GM12801 (cell line): Measurements from ENCODE around the gene DPP3.

Source experiments
- TF ChIP-seq, protein P1 (sequence below): IDR thresholded peaks from one replicate; pipeline ENCODE4 v1.5.1; 2011; ENCODE audit warnings: control low read depth; ENCODE audit not compliant: insufficient read length; ENCODE audit errors: extremely low read depth

The DPP3 gene

DNA sequence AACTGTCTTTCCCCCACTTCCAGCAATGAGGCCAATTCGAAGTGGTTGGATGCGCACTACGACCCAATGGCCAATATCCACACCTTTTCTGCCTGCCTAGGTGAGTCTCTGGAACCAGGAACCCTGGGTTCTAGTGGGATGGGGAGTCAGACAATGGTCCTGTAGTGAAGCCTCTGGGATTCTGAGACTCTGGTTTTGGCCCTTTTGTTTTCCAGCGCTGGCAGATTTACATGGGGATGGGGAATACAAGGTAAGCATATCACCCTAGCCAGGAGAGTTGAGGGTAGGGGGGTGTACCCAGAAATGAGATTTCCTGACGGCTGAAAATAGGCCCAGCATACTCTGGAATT, 30.7 kb downstream of the DPP3 start:
- TF ChIP-seq, protein P1, sequence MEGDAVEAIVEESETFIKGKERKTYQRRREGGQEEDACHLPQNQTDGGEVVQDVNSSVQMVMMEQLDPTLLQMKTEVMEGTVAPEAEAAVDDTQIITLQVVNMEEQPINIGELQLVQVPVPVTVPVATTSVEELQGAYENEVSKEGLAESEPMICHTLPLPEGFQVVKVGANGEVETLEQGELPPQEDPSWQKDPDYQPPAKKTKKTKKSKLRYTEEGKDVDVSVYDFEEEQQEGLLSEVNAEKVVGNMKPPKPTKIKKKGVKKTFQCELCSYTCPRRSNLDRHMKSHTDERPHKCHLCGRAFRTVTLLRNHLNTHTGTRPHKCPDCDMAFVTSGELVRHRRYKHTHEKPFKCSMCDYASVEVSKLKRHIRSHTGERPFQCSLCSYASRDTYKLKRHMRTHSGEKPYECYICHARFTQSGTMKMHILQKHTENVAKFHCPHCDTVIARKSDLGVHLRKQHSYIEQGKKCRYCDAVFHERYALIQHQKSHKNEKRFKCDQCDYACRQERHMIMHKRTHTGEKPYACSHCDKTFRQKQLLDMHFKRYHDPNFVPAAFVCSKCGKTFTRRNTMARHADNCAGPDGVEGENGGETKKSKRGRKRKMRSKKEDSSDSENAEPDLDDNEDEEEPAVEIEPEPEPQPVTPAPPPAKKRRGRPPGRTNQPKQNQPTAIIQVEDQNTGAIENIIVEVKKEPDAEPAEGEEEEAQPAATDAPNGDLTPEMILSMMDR = no peak

DNA sequence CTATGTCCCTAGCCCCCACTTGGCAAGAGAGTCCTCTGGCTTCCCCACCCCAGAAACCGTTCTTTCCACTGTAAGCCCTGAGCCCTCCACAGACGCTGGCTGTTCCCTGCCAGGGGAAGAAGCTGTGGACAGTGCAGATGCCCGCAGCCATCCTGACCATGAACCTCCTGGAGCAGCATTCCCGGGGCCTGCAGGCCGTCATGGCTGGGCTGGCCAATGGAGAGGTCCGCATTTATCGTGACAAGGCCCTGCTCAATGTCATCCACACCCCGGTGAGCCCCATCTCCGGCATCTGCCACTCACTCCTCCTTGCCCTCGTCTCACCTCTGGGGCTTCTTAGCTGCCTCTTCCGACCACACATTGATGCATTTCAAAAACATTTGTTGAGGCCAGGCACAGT, 43.4 kb downstream of the DPP3 start:
- TF ChIP-seq, protein P1 = no peak

DNA sequence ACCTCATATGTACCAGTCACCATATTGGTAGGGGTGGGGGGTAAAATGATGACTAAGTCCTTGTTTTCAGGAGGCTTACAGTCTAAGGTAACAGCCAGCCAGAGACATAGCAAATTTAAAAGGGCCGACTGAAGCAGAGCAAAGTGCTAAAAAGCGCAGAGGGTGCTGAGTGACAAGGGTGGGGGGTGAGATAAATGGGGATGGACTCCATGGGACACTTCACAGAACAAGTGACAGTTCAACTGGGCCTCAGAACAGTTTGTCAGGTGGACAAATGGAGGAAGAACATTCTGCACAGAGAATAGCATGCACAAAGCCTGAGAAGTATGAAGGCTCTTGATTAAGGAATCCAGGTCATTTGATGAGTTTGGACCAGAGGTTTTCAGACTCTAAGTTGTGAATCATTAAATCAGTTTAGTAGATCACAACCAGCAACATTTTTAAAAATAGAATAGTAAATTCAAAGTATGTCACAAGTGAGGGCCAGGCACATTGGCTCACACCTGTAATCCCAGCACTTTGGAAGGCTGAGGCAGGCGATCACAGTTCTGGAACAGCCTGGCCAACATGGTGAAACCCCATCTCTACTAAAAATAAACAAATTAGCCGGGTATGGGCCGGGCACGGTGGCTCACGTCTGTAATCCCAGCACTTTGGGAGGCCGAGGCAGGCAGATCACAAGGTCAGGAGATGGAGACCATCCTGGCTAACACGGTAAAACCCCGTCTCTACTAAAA, 44.2 kb downstream of the DPP3 start:
- TF ChIP-seq, protein P1 = no peak

DNA sequence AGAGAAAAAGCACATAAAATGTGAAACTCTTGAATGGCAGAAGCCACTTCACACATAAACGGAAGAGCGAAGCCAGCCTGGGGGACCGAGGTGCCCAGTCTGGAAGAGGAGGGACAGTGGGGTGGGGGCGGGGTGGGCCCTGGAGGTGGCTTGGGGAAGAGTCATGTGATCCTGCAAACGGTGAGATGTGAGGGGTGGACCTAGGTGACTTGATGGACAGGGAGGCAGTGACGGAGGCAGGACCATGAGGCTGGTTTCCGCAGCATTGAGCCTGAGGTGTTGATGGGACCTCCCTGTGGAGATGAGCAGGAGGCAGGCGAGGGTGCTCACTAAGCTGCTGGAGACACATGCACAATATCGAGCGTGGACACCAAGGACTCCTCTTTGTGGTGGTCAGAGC, 48.8 kb downstream of the DPP3 start:
- TF ChIP-seq, protein P1 = no peak

DNA sequence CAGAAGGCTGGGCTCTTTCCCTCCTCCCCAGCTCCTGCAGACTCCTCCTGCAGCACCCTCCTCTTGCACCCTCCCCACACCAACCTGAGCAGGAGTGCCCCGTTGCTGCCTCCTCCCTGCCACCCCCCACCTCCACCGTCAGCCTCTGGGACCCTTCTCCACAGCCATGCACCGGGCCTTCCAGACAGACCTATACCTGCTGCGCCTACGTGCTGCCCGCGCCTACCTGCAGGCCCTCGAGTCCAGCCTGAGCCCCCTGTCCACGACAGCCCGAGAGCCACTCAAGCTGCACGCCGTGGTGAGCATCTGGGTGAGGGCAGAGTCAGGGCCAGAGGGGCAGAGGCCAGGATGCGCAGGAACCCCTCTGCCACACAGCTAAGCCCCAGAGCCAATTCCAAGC, 49.4 kb downstream of the DPP3 start:
- TF ChIP-seq, protein P1 = no peak

DNA sequence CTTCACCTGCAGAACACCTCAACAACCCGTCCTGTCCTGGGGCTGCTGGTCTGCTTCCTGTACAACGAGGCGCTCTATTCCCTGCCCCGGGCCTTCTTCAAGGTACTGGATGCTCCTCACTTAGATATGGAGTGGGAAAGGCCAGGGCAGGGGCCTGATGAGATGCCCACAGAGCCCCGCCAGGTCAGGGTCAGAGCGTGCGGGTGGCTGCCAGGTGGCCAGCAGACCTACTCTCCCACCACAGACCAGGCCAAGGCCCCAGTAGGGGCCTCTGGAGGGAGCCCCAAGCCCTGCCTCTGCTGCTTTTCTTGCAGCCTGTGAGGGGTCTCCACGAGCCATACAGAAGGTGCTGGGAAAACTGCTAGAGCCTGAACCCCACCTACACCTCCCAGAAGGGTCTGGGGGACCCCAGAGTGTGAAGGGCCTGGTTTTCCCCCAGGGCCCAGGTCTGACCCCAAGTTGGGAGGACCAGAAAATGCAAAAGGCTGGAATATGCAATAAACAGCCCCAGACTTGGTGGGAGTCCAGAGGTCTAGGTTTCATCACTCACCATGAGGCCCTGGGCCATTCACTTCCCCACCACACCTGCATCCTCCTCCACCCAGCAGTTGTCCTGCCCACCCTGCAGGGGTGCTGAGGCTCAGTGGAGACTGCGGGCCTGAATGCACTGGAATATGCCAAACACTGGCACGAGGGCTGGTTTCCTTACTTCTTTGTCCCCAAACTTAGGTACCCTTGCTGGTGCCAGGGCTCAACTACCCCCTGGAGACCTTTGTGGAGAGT, 50.9 kb downstream of the DPP3 start:
- TF ChIP-seq, protein P1 = no peak

DNA sequence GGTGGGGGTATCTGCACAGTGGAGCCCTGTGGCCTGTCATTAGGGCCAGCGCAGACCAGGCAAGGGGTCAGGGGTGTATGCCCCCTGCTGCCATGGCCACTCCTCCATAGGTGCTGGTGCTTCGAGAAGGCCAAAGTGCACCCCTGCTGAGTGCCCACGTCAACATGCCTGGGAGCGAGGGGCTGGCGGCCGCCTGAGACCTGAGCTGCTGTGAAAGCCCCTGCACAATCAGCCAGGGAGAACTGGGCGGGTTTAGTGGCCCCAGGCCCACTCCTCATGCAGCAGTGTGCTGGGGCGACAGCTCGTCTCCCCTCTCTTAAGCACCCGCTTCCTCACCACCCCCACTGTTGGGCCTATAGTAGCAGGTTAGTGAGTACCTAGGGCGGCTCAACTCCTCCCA, 51.6 kb downstream of the DPP3 start:
- TF ChIP-seq, protein P1 = no peak
